Body of pancreas (tissue), 4 donors: ENCODE measurements around the gene TDP1. TPM values are rescaled to one million over a fixed set of nuclear protein-coding genes. Genes with fewer than 3 reads are reported as not detected.

Experiments used
- ATAC-seq: fragments of 150-250 bp; one replicate; pipeline ENCODE4 v1.9.1; 2016
- DNase-seq, 4 donors: peaks; one replicate each; pipeline ENCODE4 v3.0.0-alpha.2; 2019
- H3K27ac ChIP-seq, 4 donors: fragments of 200-600 bp; sonication (generic); 1 replicate in 3 of 4; 2 replicates in 1 of 4; pipeline versions ENCODE4 v1.5.1 to v1.6.1; 2016 to 2019; ENCODE audit warnings: mild to moderate bottlenecking in 1 of 4, mixed read lengths in 1 of 4, moderate library complexity in 1 of 4
- H3K27me3 ChIP-seq, 2 donors: fragments of 200-600 bp; sonication (generic); one replicate each; pipeline ENCODE4 v1.6.0; 2016; ENCODE audit warnings: mild to moderate bottlenecking in 1 of 2
- H3K36me3 ChIP-seq, 2 donors: fragments of 200-600 bp; sonication (generic); replicated peaks in 1 of 2; 2 replicates each; pipeline ENCODE4 v1.5.1; 2016; ENCODE audit warnings: low read depth in 2 of 2; ENCODE audit not compliant: insufficient read depth in 1 of 2
- H3K4me1 ChIP-seq: fragments of 200-600 bp; sonication (generic); one replicate; pipeline ENCODE4 v1.6.0; 2016
- H3K4me3 ChIP-seq, 2 donors: fragments of 200-600 bp; sonication (generic); 1 replicate in 1 of 2; 2 replicates in 1 of 2; pipeline ENCODE4 v1.5.1; 2016 to 2019
- H3K9me3 ChIP-seq, 3 donors: fragments of 200-600 bp; sonication (generic); 1 replicate in 2 of 3; 2 replicates in 1 of 3; pipeline ENCODE4 v1.5.1; 2016
- CTCF ChIP-seq, 7 experiments: fragments of 450-650 bp in 4 of 7; fragments of 200-600 bp in 3 of 7; sonication (generic) in 3 of 7; IDR thresholded peaks; one replicate each; pipeline ENCODE4 v1.5.1; 2016 to 2019; ENCODE audit warnings: antibody characterized with exemption in 7 of 7
- POLR2A ChIP-seq, 3 donors: fragments of 450-650 bp; IDR thresholded peaks; one replicate each; pipeline ENCODE4 v1.6.1; 2016; ENCODE audit warnings: antibody characterized with exemption in 3 of 3, mild to moderate bottlenecking in 2 of 3
- WGBS, 2 donors: methylation state at CpG; one replicate each; pipeline ENCODE4 v1.1.5; 2017; 5-methylcytosine and 5-hydroxymethylcytosine counted together
- intact Hi-C: fragments of 100-400 bp; cut with DNase I; formaldehyde crosslinking; loops from one replicate; pipeline ENCODE4 v1.15.1; 2023
- total RNA-seq, 2 donors: library from RNA; depleted of rRNA; stranded (reverse); fragments of >200 nt; gene quantifications; one replicate each; pipeline ENCODE4 v1.1.0, GENCODE V29; 2016

Gene TDP1
- total RNA-seq: 10 to 100 TPM in 1 of 2 donors, 1 to 10 TPM in 1; 7.5 to 10.5 TPM

GRCh38 chr14:89955745-89956660 is at the start of gene TDP1:
Gene TDP1, plus strand, starts transcription at chr14:89955927. Its CDS starts 7,188 bp downstream, at chr14:89963115.
- Histone ChIP-seq H3K4me3 (peak within 1 kb of the TSS; percentile 72 to 79), H3K36me3 (no peaks in the 10 kb centered on the region), H3K4me1 (peaks cover 15% of the 10 kb centered on the region), H3K27me3 (no peaks in the 10 kb centered on the region), H3K27ac (peak within 1 kb of the TSS; percentile 67 to 96 (median 88)), H3K9me3 (no peaks in the 10 kb centered on the region)
- peak; percentile 87 for ATAC-seq
- peak; percentile 94 to 95 (median 94) for TF ChIP-seq POLR2A (IDR thresholded peaks at IDR 0.05)
- peak in 3 of 7 experiments; percentile 16 to 32 (median 16) for TF ChIP-seq CTCF (IDR thresholded peaks at IDR 0.05)
- intact Hi-C loops: no loop called here
- DNase-seq: peak; percentile 97 to 99 (median 98)
- WGBS, 2 donors: 0% methylated on average over 11 to 84 of the region's 84 CpGs

GRCh38 chr14:89906000-89906399 is 49.7 kb upstream of the TDP1 start:
- Histone ChIP-seq H3K9me3 (no peaks in the 10 kb centered on the region), H3K4me3 (no peak overlapping the region), H3K27me3 (no peaks in the 10 kb centered on the region), H3K36me3 (no peaks in the 10 kb centered on the region), H3K4me1 (peaks cover 13% of the 10 kb centered on the region), H3K27ac (no peak overlapping the region)
- DNase-seq: no peak
- TF ChIP-seq POLR2A (IDR thresholded peaks at IDR 0.05) (no peak), CTCF (IDR thresholded peaks at IDR 0.05) (no peak)
- intact Hi-C loops: loop anchor here (5.0 kb wide), 1 partner anchor 874 kb away; no protein-coding TSS in a partner anchor
- ATAC-seq: no peak

GRCh38 chr14:89907655-89908054 is 48.1 kb upstream of the TDP1 start:
- H3K4me3 ChIP-seq: no peak overlapping the region
- 71 to 77% methylated on average over 4 of the region's 4 CpGs for WGBS, 2 donors
- no peaks in the 10 kb centered on the region for H3K9me3 ChIP-seq
- DNase-seq (no peak), ATAC-seq (no peak)
- no peaks in the 10 kb centered on the region for H3K36me3 ChIP-seq
- H3K4me1 ChIP-seq: peaks cover 23% of the 10 kb centered on the region
- H3K27ac ChIP-seq: no peak overlapping the region
- TF ChIP-seq CTCF (IDR thresholded peaks at IDR 0.05): no peak
- no peak for TF ChIP-seq POLR2A (IDR thresholded peaks at IDR 0.05)
- H3K27me3 ChIP-seq: no peaks in the 10 kb centered on the region
- intact Hi-C loops: loop anchor here (5.0 kb wide), 1 partner anchor 875 kb away; no protein-coding TSS in a partner anchor

DNA sequence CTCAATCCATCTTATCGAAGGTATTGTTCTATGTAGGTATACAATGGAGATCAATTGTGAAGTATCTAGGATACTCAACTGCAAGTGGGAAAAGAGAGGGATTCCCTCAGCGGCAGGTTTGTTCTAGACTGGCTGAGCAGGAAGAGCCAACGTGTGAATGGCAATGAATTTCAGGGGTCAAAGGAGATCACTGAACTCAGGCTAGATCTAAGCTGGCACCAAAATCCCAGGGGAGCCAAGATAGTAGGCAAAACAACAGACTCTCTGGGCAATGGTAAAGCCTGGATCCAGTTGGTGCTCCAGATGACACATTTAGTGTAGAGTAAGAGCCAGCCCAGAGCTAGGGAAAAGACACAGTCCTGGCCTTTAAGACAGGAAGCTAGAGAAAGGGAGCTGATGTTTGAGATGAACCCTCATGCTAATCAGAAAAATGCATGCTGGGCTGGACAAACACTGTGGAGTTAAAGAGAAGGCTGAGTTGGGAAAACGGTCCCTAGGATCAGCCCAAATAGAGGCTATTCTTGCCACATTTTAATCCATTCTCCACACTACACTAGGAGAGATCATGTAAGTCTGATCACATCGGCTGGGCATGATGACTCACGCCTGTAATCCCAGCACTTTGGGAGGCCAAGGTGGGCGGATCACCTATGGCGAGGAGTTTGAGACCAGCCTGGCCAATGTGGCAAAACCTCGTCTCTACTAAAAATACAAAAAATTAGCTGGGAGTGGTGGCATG is 46.8 kb upstream of the TDP1 start:
- WGBS, 2 donors: 92 to 94% methylated on average over 9 of the region's 9 CpGs
- Histone ChIP-seq H3K27ac (no peak overlapping the region), H3K27me3 (no peaks in the 10 kb centered on the region), H3K4me1 (peaks cover 17% of the 10 kb centered on the region), H3K4me3 (no peak overlapping the region), H3K9me3 (no peaks in the 10 kb centered on the region), H3K36me3 (no peaks in the 10 kb centered on the region)
- intact Hi-C loops: loop anchor here (5.0 kb wide), 1 partner anchor 877 kb away; no protein-coding TSS in a partner anchor
- TF ChIP-seq POLR2A (IDR thresholded peaks at IDR 0.05): no peak
- TF ChIP-seq CTCF (IDR thresholded peaks at IDR 0.05): no peak
- no peak for ATAC-seq
- DNase-seq: no peak
